ENCODE measurements around the gene ANKRD28.

ANKRD28 gene

DNA sequence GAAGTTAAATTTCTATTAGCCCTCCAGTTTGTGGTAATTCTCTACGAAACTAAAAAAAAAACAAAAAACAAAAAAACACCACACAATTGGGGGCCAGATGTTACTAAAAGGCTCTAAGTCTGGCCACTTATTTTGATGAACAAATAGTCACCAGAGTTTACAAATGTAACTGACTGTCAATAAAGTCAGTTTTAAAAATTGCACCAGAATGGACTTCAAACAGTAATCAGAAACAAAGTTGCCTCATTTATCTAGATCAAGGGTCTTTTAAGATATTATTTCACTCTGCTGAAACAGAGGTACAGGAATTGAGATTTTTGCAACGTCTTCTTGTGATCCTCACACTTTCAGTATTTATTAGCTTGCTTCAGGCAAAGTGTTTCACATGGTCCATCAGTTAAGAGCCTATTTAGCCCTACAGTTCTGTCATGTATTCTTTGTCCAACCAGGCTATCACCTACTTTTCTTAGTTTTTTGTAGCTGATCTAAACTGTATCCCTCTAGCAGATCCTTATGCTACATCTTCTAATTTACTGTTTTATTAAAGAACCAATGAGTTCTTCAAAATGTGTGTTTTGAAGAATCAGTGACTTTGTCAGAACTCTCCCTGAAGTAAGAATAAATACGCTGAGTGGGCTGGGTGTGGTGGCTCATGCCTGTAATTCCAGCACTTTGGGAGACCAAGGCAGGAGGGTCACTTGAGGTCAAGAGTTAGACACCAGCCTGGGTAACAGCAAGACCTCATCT, 74.7 kb downstream of the ANKRD28 start:
- DNase-seq (ENCODE audit: low read depth), result no peak

DNA sequence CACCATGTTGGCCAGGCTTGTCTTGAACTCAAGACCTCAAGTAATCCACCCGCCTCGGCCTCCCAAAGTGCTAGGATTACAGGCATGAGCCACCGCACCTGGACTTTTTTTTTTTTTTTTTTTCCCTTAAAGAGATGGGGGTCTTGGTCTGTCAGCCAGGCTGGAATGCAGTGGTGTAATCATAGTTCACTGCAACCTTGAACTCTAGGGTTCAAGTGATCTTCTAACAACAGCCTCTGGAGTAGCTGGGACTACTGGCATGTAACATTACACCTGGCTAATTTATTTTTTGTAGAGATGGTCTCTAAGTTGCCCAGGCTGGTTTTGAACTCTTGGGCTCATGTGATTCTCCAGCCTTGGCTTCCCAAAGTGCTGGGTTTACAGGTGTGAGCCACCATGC, 81.6 kb downstream of the ANKRD28 start:
- no peak for DNase-seq (ENCODE audit: low read depth)

DNA sequence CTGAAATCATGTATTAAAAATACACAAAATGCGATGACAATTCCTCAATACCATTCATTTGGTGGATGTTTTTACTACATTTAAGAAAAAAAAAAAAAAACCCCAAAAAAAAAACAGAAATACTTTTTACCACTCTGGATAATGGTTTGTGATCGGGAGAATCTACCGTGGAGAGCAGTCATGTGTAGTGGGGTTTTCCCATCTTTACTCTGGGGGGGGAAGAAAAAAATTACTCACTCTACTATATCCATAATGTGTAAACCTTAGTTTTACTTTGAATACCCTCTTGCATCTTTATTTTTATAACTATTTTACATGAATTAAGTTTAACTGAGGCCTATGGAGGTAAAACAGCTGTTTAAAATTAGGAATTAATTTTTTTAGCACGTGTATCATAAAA, 83.3 kb downstream of the ANKRD28 start:
- no peak for DNase-seq (ENCODE audit: low read depth)

DNA sequence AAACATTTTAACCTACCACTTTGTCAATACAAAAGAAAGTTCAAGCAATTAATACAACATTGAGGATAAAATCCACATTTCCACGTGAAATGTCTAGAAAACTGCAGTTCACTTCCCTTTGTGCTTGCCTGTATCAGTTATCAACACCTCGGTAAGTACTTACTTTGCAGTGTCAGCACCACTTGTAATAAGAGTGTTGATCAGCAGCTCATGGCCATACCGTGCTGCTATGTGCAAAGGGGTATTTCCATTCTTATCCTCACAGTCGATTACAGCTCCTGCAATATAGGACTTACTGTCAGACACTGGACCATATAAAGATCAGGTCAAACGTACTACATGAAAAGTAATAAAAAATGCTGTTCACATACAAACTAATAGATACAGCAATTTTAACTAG, 84.4 kb downstream of the ANKRD28 start:
- DNase-seq (ENCODE audit: low read depth), result no peak

DNA sequence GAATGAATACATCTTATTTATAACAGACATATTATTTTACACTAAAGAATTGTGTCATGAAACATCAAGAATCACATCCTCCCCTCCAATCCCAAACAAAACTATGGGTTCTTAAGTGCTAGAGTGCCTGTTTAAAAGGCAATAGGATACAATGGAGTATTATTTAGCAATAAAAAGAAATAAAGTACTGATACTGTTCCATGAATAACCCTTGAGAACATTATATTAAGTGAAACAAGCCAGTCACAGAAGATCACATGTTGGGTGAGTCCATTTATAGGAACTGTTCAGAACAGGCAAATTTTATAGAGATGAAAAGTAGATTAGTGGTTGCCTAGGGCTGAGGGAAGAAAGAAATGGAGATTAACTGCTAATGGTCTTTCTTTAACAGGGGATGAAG, 86.5 kb downstream of the ANKRD28 start:
- no peak for DNase-seq (ENCODE audit: low read depth)

DNA sequence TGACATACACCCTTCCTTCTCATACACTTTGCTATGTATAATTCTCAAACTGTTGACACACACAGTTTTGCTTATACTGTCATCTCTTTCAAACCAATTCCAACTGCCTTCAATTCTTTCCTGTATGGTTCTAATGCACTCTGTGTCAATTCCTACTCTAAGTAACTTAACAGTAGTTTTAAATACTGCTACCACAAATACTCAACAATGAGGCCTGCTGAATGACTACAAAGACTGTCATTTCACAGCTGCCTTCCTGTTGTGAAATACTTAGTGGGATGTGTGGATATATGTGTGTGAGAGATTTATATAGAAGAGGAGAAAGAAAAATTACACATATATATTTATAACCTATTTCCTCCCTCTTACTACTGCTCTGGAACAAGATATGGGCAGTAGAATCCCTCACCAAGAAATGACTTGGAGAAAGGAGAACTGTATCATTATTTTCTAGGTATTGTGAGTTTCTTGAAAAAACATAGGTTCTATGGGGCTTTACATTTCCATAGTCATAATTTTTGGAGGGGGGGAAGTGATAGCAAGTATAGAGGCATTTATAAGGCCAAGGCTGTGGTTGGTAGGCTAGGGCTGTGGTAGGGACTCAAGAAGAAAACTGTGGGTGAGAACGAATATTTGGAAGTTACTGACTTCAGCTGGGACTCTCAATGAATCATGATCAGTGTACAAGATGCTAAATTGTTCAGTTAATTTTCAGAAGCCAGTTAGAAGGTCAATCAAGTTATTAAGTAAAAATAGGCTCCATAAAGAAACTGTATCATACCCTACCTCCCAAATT, 88.7 kb downstream of the ANKRD28 start:
- no peak for DNase-seq (ENCODE audit: low read depth)

DNA sequence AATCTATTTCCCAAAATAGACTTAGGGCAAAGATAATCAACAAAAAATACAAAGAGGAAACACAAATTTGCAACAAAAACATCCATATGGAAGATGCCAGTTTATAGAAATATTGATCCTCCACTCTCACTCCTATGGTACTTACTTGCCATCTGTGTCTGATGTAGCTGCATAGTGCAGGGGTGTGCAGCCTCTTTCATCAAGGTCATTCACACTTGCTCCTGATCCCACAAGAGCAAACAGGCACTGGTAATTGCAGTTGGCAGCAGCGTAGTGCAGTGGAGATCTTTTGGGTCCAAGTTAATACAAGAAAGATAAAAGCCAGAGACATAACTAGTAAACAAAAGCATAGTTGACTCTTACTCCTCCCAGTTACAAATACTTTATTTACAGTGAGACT, 90.0 kb downstream of the ANKRD28 start:
- no peak for DNase-seq (ENCODE audit: low read depth)

DNA sequence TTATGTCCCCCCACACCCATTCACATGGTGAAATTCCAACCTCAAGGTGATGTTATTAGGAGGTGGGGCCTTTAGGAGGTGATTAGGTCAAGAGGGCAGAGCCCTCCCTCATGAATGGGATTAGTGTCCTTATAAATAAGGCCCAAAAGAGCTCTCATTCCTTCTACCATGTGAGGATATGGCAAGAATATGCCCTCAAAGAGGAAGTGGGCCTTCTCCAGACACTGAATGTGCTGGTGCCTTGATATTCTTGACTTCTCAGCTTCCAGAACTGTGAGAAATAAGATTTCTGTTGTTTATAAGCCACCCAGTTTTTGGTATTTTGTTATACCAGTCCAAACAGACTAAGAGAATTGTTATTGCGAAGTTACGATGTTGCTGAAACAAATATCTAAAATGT, 94.4 kb downstream of the ANKRD28 start:
- no peak for DNase-seq (ENCODE audit: low read depth)

DNA sequence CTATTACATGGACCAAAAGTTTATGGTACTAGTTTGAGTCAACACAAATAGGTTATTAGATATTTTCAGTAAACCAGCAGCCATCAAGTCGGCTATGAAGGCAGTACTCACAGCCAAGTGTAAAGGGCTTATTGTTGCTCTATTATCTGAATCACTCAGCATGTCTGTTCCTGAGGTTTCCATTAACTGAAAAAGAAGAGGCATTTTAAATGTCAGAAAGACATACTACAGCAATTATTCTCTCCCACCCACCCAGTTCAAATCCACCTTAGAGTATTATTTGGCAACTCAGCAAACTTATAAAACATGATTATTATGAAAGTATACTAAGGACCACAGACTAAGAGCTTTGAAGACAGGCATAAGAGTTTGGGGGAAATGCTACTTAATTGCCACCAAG, 103.2 kb downstream of the ANKRD28 start:
- DNase-seq (ENCODE audit: low read depth), result no peak

DNA sequence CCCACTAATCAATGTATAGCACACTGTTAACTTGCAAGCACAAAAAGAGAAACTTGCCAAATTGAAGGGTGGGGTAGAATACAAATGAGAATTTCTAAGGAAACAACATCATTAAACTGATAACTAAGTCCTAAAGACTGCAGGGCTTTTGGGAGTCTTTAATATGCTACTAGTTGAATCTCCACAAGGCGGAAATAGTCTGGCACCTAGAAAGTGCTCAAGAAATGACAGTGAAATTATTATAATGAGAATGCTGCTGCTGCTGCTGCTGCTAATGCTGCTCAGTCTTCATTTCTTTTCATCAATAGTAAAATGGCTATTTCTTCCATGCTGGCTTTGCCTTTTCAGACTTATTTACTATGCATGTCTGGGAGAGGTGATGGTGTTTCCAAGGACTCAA, 104.4 kb downstream of the ANKRD28 start:
- no peak for DNase-seq (ENCODE audit: low read depth)

DNA sequence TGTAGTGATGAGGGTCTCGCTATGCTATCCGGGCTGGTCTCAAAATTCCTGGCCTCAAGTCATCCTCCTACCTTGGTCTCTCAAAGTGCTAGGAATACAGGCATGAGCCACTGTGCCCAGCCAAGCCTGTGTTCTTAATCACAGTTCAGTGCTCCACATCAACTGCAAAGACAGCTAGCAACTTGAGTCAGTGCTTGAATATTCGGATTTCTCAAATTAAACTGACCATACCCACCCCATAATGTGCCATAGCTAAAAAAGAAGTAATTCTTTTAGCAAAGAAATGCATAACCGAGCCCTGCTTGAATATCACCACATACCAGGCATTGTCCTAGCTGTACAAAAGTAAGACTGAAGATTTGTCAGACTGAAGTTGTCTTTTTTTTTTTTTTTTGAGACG, 107.0 kb downstream of the ANKRD28 start:
- no peak for DNase-seq (ENCODE audit: low read depth)

DNA sequence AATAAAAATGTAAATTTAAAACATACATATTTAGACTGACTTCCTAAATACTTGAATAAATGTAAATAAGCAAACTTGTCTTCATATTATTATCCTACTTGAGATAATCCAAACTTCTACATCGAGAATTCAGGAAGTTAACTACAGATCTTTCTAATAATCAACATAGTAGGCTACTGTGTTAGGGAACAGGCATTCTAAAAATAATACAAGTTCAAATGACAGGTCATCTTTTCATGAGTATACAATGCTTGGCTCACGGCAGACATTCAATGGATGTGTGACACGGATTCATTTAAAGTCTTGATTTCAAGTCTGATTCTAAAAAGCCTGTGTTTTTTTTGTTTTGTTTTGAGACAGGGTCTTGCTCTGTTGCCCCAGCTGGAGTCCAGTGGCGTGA, 107.5 kb downstream of the ANKRD28 start:
- DNase-seq (ENCODE audit: low read depth), result no peak

DNA sequence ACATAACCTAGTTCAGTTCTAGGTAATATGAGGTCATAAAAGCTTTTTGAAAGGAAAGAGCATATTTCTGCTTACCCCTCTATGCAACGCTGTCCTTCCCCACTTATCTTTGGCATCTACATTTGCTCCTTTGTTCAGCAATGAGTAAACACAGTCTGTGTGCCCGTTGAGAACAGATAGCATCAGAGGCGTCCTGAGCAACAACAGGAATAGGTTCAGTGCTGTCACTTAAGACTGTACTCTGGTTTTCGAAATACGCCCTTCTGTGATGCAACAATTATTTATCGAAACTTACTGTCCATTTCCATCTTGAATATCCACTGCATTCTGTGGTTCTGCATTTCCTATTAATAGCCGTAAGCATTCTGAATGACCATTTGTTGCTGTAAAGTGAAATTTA, 111.9 kb downstream of the ANKRD28 start:
- DNase-seq (ENCODE audit: low read depth), result no peak

DNA sequence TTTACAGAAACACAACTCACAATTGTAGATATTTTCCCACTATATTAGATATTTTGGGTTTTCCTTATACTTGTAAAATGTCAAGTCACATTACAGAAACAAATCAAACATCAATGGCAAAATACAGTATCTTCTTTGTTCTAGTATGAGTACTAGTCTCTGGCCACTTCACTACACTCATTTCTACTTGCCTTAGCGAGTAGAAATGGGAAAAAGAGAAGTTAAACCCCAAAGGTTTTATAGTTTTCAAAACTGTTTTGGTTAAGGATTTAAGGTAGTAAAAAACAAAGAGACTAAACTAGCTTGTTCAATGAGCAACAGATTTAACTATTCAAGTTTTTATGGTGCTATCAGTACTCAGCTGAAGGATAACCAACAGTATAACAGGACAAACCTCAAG, 114.5 kb downstream of the ANKRD28 start:
- DNase-seq (ENCODE audit: low read depth), result no peak

DNA sequence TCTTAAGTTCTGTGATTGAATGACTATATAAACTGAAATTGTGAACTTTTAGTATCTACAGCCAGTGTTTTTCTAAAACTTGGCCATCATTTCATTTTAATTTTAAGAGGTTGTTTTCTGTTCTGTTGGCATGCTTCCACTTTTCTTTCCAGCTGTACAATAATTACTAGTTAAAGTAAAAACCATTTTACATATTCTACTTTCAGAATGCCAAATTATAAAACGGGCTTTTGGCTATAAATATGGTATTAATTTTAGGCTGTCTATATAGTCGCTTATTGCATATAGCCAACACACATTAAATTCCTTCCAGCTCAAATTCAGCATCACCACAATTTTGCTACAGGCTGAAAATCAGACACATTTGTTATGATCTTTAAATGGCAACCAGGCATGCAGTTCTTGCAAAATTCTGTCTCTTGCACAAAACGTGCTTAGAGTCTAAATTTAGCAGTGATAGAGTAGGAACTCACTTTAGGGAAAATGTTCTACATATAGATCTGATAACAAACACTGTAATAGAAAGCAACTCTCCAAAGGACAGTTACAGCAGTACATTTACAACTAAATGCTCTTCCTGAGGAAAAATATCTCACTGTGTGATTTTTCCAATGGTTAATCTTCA, 115.1 kb downstream of the ANKRD28 start:
- no peak for DNase-seq (ENCODE audit: low read depth)

DNA sequence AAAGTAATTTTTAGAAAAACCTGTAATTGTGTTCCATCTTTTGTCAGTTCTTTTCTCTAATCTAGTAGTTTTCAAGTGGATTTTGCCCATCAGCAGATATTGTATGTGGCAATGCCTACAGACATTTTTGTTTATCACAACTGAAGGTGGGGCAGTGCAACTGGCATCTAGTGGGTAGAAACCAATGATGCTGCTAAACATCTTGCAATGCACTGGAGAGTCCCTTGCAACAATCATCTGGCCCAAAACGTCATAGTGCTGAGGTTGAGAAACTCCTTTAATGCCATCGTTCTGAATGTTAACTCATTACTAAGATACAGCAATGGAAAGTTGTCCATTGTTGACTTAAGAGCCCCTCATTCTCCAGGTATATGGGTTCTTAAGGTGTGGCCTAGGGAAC, 116.1 kb downstream of the ANKRD28 start:
- DNase-seq (ENCODE audit: low read depth), result no peak

DNA sequence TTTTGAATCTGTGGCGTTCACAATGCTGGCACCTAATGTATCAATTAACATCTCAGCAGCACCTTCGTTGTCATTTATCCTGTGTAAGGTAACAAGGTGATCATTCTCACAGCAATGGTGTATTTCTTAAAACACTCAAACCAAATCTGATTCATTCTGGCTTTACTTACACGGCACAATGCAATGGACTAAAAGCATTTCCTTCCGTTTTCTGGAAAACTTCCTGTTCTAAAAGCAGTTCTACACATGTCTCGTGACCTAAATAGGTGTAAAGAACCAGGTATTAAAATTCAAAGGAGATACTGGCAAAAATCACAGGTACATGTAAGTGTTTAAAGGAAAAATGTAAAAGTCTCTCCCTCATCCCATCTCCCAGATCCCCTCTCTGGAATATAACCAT, 118.5 kb downstream of the ANKRD28 start:
- no peak for DNase-seq (ENCODE audit: low read depth)

DNA sequence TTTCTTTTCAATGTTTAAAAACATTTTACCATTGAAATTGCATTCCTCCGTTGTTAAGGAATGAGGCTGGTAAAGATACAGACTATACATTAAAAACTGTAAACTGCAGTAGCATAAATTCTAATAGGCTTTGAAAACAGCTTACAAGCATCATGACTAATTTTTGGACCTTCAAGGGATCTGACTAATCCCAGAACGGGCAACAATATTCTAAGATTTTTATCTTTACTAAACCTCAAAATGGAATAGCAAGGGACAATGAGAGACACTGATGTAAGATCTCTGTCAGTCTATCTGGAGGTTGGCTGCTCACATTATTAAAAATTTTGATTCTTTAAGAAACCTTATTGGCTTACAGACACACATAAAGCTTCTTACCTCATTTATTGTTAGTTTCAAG, 121.5 kb downstream of the ANKRD28 start:
- no peak for DNase-seq (ENCODE audit: low read depth)

DNA sequence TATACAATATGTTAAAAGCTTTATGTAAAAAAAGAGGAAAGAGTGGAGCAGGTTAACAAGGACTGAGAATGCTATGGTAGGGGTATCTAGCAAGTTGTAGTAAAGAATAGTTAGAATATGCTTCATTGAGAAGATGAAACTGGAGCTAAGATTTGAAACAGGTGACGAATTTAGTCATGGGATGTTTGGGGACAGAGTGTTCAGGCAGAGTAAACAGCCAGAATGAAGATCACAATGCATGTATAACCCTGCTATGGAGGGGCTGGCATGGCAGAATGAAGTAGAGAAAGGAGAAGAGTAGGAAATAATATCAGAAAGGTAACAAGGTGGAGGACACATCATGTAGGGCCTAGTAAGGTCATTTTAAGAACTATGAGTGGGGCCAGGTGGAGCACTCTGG, 124.2 kb downstream of the ANKRD28 start:
- DNase-seq (ENCODE audit: low read depth), result no peak

DNA sequence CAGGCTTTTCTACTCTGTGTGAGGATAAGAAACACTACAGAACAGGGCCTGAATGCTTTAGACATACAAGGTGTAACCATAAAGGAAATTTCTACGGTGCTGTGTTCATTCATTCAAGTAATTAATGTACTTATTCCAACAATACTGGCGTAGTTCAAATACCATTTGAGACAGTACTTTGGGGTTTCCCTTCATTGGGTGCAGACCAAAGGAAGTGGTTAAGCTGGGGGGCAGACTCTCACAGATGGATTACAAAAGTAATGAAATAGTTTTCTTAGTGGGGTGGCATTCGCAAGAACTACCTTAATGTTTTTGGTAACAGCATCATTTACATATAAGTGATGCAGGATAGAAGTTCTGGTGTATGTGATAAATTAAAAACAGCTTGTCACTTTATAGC, 130.3 kb downstream of the ANKRD28 start:
- no peak for DNase-seq (ENCODE audit: low read depth)

DNA sequence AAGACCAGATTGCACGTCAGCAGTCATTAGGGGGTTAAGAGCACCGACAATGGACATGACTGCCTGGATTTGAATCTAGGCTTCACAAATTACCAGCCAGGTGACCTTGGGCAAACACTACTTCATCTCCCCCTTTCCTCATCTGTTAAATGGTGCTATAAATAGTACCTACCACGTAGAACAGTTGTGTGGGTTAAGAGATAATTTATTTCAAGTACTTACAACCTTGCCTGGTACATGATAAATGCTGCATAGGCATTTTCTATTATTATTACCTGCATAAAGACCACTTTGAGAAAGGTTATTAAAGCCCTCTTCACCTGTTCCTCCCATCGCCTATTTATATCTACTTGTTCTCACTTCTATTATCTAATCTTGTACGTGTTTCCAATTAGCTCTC, 131.5 kb downstream of the ANKRD28 start:
- DNase-seq (ENCODE audit: low read depth), result no peak

DNA sequence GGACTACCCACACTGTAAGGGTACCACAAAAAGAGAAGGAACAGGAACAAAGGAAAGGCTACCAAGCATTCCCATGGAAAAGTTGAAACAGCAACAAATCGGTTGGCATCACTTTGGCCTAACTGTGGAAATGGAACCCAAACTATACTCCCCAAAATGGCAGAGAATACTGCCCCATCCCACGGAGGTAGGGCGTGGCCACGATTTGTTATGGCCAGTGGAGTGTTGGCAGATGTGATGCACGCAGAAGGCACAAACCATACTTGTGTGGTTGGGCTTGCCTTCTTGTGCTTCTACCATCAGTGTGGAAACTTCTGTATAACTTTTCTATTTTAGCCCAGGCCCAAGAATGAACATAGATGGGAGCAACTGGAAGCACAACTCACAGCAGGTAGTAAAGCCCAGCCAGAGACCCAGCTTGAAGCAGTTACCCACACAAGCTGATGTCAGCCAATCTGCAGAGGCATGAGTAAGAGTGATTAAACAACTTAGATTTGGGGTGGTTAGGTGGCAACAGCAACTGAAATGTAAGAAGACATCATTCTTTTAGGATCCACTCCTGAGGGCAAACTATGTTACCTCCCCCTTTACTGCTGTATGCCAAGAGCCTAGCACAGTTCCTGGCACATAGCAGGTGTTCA, 132.1 kb downstream of the ANKRD28 start:
- DNase-seq (ENCODE audit: low read depth), result no peak

DNA sequence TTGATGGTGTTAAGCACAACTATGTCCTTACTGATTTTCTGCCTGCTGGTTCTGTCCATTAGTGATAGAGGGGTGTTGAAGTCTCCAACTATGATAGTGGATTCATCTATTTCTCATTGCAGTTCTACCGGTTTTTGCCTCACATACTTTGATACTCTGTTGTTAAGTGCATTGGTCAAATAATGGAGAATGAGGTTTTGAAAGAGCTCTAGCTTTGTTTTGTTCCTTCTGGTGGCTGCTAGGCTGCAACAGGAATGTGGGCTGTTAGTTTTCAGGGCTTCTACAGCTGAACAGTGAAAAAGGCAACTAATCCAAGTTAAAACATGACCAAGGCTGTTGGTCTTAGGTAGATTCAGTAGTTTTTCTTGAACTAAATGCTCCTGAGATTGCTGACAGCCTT, 133.6 kb downstream of the ANKRD28 start:
- DNase-seq (ENCODE audit: low read depth), result no peak

All from activated T-cell treated with anti-CD3 and anti-CD28 coated beads for 1 hour (primary cell).